KMS-11 (cell line): ENCODE results near the gene PARVA.

Experiments used
- H2AFZ ChIP-seq: fragments of 200-600 bp; sonication (generic); 2 replicates; pipeline ENCODE4 v1.6.1; 2016; ENCODE audit warnings: antibody characterized with exemption, mixed run types, low read depth
- H3K27ac ChIP-seq: fragments of 200-600 bp; sonication (generic); 2 replicates; pipeline ENCODE4 v1.6.1; 2016; ENCODE audit warnings: mild to moderate bottlenecking, mixed run types
- H3K27me3 ChIP-seq: fragments of 200-600 bp; sonication (generic); 2 replicates; pipeline ENCODE4 v1.6.1; 2017; ENCODE audit warnings: mild to moderate bottlenecking, low read depth, mixed run types, moderate library complexity; ENCODE audit not compliant: insufficient read depth
- H3K36me3 ChIP-seq: fragments of 200-600 bp; sonication (generic); 2 replicates; pipeline ENCODE4 v1.6.1; 2017; ENCODE audit warnings: mild to moderate bottlenecking, mixed run types; ENCODE audit not compliant: insufficient read depth
- H3K4me1 ChIP-seq: fragments of 200-600 bp; sonication (generic); 2 replicates; pipeline ENCODE4 v1.6.1; 2016; ENCODE audit warnings: mild to moderate bottlenecking, low read depth, mixed run types; ENCODE audit not compliant: poor library complexity, severe bottlenecking
- H3K4me2 ChIP-seq: fragments of 200-600 bp; sonication (generic); 2 replicates; pipeline ENCODE4 v1.7.0; 2016; ENCODE audit warnings: mild to moderate bottlenecking, mixed run types
- H3K4me3 ChIP-seq: fragments of 200-600 bp; sonication (generic); IDR thresholded peaks from 2 replicates; pipeline ENCODE4 v1.6.1; 2017; ENCODE audit warnings: low read depth, low read length, mixed read lengths; ENCODE audit not compliant: insufficient read depth
- H3K79me2 ChIP-seq: fragments of 200-600 bp; sonication (generic); 2 replicates; pipeline ENCODE4 v1.6.1; 2016; ENCODE audit warnings: low read depth, mixed run types; ENCODE audit not compliant: insufficient read depth
- H3K9ac ChIP-seq: fragments of 200-600 bp; sonication (generic); 2 replicates; pipeline ENCODE4 v1.6.1; 2016; ENCODE audit warnings: mild to moderate bottlenecking, mixed run types
- H4K20me1 ChIP-seq: fragments of 200-600 bp; sonication (generic); 2 replicates; pipeline ENCODE4 v1.6.1; 2016; ENCODE audit warnings: mild to moderate bottlenecking, mixed run types; ENCODE audit not compliant: insufficient read depth
- TF ChIP-seq, protein P1 (sequence below): fragments of 200-600 bp; sonication (generic); conservative IDR thresholded peaks from 2 replicates; pipeline ENCODE4 v1.6.1; 2017; ENCODE audit warnings: low read depth, mild to moderate bottlenecking, antibody characterized with exemption, low read length, moderate library complexity, mixed read lengths

Gene PARVA

DNA sequence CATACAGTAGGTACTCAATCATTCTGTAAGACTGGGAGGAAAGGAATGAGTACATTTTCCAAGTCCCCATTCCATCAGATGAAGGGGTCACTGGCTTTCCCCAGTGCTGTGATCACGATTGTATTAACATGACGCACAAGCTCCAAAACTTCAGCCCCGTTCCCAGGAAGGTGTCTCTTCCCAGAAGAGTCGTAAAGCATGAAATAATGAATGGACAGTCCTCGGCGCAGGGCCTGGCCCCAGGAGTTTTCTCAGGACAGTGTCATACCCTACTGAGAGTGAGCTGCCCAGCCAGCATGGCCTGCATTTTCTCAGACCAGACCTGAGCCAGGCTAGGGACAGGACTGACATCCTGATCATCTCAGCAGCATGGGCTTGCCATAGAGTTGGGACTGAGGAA, 80.7 kb downstream of the PARVA start:
- Histone ChIP-seq H4K20me1 (no peaks in the 10 kb centered on the region), H3K4me2 (no peak overlapping the region), H3K27me3 (no peaks in the 10 kb centered on the region), H2AFZ (no peak overlapping the region), H3K79me2 (no peaks in the 10 kb centered on the region), H3K9ac (no peak overlapping the region), H3K27ac (no peak overlapping the region), H3K4me3 (no peak overlapping the region), H3K36me3 (no peaks in the 10 kb centered on the region), H3K4me1 (no peaks in the 10 kb centered on the region)
- TF ChIP-seq, protein P1, sequence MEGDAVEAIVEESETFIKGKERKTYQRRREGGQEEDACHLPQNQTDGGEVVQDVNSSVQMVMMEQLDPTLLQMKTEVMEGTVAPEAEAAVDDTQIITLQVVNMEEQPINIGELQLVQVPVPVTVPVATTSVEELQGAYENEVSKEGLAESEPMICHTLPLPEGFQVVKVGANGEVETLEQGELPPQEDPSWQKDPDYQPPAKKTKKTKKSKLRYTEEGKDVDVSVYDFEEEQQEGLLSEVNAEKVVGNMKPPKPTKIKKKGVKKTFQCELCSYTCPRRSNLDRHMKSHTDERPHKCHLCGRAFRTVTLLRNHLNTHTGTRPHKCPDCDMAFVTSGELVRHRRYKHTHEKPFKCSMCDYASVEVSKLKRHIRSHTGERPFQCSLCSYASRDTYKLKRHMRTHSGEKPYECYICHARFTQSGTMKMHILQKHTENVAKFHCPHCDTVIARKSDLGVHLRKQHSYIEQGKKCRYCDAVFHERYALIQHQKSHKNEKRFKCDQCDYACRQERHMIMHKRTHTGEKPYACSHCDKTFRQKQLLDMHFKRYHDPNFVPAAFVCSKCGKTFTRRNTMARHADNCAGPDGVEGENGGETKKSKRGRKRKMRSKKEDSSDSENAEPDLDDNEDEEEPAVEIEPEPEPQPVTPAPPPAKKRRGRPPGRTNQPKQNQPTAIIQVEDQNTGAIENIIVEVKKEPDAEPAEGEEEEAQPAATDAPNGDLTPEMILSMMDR: no peak

DNA sequence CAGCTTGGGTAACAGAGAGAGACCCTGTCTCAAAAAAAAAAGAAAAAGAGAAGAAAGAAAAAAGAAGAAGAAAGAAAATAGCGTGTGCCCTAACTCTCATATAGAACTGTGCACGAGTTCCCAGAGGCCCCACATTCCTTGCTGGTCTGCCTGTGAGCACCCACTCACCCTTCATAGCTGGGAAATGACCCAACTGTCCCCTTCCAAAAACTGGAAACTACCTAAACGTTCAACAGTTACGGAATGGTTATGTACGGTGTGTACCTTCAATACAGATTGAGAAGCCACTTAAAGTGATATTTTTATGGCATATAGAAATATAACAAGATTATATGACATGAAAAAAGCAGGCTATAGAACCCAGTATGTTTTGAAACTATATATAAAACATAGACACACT, 82.0 kb downstream of the PARVA start:
- no peak overlapping the region for H3K9ac ChIP-seq
- no peak overlapping the region for H2AFZ ChIP-seq
- no peaks in the 10 kb centered on the region for H3K36me3 ChIP-seq
- H3K4me1 ChIP-seq: no peaks in the 10 kb centered on the region
- no peaks in the 10 kb centered on the region for H4K20me1 ChIP-seq
- H3K27ac ChIP-seq: no peak overlapping the region
- TF ChIP-seq, protein P1: no peak
- no peak overlapping the region for H3K4me2 ChIP-seq
- no peaks in the 10 kb centered on the region for H3K79me2 ChIP-seq
- no peaks in the 10 kb centered on the region for H3K27me3 ChIP-seq
- H3K4me3 ChIP-seq: no peak overlapping the region

DNA sequence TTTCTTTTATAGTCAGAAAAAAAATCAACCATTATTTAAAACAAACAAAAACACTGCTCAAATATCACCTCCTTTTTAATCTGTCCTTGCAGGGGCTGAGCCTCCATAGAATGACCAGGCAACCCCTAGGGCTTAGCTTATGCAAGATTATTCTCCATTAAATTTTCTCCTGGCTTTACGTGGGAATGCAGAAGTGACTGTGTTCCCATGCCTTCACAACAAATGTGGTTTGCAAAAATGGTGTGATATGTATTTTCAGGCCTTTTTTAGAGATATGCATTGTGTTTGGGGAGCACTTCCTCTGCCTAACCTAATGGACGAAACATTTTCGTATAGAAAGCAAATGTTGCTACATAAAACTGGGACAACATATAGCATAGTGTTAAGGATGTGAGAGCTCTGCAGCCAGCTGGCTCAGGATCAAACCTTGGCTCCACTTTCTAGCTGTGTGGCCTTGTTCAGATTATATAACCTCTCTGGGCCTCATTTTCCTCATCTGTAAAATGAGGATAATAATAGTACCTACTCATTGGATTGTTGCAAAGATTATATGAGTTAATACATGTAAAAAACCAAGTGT, 82.6 kb downstream of the PARVA start:
- H3K79me2 ChIP-seq: no peaks in the 10 kb centered on the region
- TF ChIP-seq, protein P1: no peak
- no peak overlapping the region for H3K9ac ChIP-seq
- H3K4me1 ChIP-seq: no peaks in the 10 kb centered on the region
- H4K20me1 ChIP-seq: no peaks in the 10 kb centered on the region
- H3K4me2 ChIP-seq: no peak overlapping the region
- no peaks in the 10 kb centered on the region for H3K36me3 ChIP-seq
- H3K27ac ChIP-seq: no peak overlapping the region
- no peak overlapping the region for H3K4me3 ChIP-seq
- no peak overlapping the region for H2AFZ ChIP-seq
- no peaks in the 10 kb centered on the region for H3K27me3 ChIP-seq

DNA sequence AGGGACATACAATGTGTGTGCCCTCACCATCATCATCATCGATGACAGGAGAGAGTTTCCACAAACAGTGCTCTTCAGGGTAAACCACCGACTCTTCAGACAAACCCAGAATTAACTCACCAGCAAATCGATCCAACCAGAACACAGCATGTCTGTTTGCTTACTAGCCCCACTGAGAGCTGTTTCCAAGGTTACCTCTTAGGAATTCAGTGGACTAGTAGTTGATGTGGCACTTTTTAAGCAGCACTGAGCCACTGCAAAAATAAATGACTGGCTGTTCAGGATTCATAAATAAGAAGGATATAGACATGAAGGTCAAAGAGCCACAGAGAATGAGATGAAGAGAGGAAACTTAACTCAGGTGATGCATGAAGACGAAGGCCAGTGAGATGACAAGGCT, 83.1 kb downstream of the PARVA start:
- H3K27ac ChIP-seq: no peak overlapping the region
- no peak overlapping the region for H3K9ac ChIP-seq
- no peak overlapping the region for H2AFZ ChIP-seq
- TF ChIP-seq, protein P1: no peak
- H3K4me3 ChIP-seq: no peak overlapping the region
- H3K4me1 ChIP-seq: no peaks in the 10 kb centered on the region
- H3K27me3 ChIP-seq: no peaks in the 10 kb centered on the region
- H3K4me2 ChIP-seq: no peak overlapping the region
- H4K20me1 ChIP-seq: no peaks in the 10 kb centered on the region
- H3K79me2 ChIP-seq: no peaks in the 10 kb centered on the region
- H3K36me3 ChIP-seq: no peaks in the 10 kb centered on the region

DNA sequence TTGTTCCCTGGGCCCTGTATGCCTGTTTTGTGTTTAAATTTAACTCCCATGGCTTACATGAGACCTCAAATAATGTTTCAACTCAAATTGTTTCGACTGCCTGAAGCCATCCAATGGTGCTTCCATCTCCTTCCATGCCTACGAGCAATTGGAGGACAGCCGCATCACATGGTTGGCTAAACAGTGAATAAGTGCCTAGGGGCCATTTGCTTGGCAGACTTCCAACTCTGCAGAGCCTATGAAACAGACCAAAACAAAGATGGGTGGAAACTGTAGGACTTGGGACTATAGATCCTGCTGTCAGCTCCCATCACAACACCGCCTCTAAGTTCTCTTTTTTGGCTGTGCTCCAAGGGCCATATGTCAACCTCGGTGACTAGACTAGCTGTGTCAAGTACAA, 84.1 kb downstream of the PARVA start:
- Histone ChIP-seq H3K9ac (no peak overlapping the region), H3K4me3 (no peak overlapping the region), H3K27ac (no peak overlapping the region), H3K79me2 (no peaks in the 10 kb centered on the region), H3K36me3 (no peaks in the 10 kb centered on the region), H4K20me1 (no peaks in the 10 kb centered on the region), H3K4me1 (no peaks in the 10 kb centered on the region), H2AFZ (no peak overlapping the region), H3K4me2 (no peak overlapping the region), H3K27me3 (no peaks in the 10 kb centered on the region)
- TF ChIP-seq, protein P1: no peak
